ENCODE data around the gene ACTG2.

DNA sequence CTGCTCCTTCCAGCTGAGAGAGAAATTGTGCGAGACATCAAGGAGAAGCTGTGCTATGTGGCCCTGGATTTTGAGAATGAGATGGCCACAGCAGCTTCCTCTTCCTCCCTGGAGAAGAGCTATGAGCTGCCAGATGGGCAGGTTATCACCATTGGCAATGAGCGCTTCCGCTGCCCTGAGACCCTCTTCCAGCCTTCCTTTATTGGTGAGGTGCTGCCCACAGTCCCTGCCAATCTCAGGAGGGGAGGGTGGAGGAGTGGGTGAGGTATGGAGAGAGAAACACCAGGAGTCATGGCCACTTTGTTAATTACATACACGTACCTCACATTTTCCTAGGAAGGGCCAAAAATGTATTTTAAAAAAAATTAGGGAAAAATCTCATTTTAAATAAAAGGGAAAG, 21.9 kb downstream of the ACTG2 start:
- TF ChIP-seq, protein P1, sequence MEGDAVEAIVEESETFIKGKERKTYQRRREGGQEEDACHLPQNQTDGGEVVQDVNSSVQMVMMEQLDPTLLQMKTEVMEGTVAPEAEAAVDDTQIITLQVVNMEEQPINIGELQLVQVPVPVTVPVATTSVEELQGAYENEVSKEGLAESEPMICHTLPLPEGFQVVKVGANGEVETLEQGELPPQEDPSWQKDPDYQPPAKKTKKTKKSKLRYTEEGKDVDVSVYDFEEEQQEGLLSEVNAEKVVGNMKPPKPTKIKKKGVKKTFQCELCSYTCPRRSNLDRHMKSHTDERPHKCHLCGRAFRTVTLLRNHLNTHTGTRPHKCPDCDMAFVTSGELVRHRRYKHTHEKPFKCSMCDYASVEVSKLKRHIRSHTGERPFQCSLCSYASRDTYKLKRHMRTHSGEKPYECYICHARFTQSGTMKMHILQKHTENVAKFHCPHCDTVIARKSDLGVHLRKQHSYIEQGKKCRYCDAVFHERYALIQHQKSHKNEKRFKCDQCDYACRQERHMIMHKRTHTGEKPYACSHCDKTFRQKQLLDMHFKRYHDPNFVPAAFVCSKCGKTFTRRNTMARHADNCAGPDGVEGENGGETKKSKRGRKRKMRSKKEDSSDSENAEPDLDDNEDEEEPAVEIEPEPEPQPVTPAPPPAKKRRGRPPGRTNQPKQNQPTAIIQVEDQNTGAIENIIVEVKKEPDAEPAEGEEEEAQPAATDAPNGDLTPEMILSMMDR (conservative IDR thresholded peaks at IDR 0.05 in 1 of 2, IDR thresholded peaks at IDR 0.05 in 1 of 2; ENCODE audit: low read depth in 1 of 2, low read length in 2 of 2), result no peak
- no peak for TF ChIP-seq EZH2 (IDR thresholded peaks at IDR 0.05; ENCODE audit: low read length, missing control alignments)
